SHP77 (cell line): Measurements from ENCODE around the gene FAM20B.

ENCODE experiments used
- DNase-seq, 2 experiments: peaks; one replicate each; lab custom pipeline; 2025; lab: John Stamatoyannopoulos, UW

Gene FAM20B

DNA sequence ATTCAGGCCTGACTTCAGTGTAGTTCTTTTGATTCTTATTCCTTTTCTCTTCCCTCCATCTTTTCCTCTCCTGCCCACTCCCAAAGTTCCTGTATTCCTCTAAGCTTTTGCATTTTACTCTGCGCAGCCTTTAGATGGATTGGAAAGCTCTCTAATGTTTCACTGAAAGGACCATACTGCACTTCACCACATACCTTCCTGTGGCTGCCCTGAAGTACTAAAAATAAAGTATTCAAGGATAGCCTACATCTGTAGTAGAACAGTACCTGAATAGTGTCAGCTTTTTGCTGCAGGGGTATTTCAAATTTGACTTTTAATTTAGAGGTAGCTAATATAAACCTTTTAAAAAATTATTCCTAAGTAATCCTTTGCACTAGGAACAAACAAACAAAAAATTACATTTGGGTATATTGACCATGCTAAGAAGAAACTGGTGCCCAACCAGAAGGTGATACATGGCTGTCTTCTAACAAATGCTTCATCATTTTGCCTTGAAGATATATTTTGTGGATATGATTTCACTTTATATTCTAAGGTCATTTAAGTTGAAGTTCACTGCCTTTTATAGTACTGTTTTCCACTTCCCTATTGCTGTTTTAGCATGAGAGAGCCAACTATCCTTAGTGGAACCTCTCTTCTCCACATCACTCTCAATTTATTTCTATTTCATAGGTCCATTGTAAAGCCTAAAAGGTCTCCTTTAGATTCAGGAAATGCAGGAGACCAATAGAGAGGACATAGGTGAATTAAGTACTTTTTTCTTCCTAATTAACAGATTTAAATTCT, 22.8 kb downstream of the FAM20B start:
- DNase-seq, result no peak

DNA sequence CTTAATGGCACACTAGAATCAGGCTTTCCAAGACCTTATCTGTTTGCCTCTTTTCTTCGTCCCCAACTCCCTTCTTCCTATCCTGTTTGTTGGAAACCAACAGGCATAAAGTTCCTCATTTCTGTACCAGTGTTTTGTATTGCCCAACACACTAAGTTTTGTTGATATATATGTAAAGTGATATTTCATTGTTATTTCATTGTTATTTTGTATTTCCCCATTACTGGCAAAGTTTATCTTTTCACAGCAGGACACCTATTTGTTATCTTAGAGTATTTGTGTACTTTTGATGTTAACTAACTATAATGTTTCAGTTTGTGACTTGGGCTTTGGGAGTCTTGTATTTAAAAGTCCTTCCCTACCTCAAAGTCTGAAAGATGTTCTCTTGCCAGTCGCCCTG, 27.1 kb downstream of the FAM20B start:
- DNase-seq, result no peak

DNA sequence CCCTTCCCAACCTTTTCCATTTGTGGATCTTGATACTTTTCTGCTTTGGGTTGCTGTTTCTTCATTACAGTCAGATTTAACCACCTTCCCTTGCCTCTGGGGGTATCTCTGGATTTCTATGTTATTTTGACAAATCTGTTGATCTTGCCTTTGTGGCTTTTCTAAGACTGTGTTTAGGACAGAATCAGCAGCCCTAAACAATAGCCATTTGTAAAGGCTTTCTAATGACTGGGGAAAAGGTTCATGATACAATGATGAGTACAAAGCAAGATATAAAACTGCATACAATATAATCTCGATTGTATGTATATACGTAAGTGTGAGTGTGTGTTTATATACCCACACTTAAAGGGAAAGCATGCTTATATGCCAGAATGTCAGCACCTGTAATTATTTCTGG, 27.8 kb downstream of the FAM20B start:
- no peak for DNase-seq

DNA sequence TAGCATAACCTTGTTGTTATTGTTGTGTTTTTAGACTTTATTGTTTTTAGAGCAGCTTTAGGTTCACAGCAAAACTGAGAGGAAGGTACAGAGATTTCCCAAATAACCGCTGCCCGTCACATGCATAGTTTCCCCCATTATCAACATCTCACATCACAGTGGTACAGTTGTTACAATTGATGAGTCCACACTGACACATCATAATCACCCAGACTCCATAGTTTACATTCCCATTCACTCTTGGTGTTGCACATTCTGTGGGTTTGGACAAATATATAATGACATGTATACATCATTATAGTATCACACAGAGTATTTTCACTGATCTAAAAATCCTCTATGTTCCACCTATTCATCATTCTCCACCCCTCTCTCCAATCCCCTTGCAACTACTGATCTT, 30.2 kb downstream of the FAM20B start:
- no peak for DNase-seq

DNA sequence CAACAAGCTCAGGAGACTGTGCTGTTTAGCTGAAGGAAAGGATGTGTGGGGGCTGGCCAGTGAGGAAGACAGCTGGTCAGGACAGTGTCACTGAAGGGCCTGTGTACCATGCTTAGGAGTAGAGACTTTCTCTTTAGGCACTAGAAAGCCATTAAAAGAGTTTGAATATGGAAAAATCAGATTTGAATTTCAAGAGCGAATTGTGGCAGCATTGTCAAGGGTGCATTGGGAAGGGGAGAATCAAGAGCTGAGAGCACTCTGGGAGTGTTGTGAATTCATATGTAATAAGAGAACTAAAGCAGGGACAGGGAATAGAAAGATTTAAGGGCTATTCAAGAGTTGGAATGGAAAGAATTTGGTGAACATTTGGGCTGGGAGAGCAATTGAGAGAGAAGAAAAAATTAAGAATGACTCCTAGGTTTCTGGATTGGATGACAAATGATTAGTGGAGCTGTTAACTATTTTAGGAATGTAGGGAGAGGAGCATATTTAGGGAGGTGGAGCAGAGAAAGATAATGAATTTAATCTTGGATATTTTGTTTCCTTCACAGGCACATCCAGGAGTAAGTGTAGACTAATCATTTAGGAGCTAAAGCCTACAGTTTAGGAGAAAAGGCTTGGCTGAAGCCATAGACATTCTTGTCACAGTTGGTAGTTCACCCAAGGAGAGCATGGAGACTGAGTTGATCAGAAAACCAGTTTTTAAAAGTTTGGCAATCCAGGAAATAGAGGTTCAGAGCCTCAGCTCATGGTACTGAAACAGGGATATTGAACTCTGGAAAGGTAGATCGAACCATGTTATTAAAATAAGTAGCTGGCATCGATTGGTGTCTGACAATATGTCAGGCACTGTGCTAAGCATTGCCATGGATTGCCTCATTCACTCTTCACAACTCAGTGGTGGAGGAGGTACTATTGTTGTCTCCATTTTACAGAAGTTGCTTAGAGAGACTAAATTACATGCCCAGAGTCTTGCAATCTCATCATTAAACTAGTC, 33.1 kb downstream of the FAM20B start:
- DNase-seq, result no peak

DNA sequence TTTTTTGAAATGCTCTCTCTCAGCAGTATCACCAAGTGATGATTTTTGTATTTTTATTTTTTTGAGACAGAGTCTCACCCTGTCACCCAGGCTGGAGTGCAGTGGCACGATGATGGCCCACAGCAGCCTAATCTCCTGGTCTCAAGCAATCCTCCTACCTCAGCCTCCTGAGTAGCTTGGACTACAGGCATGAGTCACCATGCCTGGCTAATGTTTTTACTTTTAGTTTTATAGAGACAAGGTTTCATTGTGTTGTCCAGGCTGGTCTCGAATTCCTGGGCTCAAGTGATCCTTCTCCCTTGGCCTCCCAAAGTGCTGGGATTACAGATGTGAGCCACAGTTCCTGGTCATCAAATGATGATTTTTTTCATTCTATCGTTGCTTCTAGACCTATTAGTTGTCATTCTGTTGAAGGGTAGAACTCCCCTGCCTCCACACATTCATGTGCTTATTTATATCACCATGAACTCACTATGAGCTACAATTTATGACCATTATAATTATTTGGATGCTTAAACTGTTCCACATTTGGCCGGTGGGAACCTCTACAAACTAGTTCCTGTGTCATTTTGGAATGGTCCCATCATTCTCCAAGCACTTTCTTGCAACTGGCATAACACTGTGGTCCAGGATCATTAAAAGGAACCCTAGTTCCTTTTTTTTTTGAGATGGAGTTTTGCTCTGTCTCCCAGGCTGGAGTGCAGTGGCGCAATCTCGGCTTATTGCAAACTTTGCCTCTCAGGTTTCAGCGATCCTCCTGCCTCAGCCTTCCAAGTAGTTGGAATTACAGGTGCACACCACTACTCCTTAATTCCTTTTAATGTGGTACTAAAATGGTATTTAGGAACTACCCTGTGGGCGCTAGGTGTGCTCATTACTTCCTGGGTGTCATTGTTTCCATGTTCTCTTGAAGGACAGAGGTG, 35.9 kb downstream of the FAM20B start:
- no peak for DNase-seq

DNA sequence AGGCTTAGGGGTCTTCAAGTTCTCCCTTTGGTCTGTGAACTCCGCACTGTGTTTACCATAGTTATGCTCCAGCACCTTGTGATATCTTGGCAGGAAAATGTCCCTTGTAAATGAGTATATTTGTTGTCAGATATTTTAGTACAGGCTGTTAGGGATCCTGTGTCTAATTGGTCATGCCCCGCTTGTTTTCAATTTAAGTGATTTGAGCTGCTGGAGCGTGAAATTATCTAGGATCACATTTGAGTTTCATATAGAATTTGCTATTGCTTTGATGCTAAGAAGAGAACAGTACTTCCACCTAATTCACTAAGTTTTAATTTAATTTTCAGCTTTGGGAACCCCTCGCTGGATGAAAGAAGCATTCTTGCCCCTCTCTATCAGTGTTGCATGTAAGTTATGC, 40.8 kb downstream of the FAM20B start:
- no peak for DNase-seq

DNA sequence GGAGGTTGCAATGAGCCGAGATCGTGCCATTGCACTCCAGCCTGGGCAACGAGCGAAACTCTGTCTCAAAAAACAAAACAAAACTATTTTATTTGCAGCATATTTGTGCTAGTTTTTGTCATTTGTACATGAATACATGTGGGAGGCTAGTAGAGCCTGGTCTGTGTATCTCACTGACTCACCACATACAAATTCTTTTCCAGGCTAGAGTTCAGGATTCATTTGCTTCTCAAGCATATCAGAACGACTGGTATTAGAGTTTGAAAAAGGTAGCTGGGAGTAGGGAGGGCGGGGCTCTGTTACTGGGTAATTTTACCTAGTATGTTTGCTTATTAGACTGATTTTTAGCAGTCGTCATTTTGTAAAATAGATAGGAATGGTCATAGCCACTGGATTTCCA, 51.7 kb downstream of the FAM20B start:
- DNase-seq, result no peak

DNA sequence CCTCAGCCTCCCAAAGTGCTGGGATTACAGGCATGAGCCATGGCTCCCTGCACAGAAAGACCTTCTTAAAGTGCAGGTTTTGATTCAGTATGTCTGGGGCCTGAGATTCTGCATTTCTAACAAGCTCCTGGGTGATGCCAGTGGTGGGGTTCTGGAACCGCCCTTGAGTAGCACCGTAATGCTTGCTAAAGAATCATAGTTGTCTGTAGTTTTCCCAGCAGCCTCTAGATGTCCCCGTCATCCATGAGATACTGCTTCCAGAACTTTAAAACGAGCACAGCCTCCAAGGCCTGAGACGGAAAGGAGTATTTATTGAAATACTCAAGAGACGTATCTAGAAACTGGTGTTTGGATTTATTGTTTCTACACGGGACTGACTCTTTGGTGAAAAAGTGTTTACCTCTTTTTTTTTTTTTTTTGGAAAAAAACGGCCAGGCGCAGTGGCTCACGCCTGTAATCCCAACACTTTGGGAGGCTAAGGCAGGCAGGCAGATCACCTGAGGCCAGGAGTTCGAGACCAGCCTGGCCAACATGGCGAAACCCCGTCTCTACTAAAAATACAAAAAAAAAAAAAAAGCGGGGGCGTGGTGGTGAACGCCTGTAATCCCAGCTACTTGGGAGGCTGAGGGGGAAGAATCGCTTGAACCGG, 53.5 kb downstream of the FAM20B start:
- peak; percentile 71 to 73 for DNase-seq

DNA sequence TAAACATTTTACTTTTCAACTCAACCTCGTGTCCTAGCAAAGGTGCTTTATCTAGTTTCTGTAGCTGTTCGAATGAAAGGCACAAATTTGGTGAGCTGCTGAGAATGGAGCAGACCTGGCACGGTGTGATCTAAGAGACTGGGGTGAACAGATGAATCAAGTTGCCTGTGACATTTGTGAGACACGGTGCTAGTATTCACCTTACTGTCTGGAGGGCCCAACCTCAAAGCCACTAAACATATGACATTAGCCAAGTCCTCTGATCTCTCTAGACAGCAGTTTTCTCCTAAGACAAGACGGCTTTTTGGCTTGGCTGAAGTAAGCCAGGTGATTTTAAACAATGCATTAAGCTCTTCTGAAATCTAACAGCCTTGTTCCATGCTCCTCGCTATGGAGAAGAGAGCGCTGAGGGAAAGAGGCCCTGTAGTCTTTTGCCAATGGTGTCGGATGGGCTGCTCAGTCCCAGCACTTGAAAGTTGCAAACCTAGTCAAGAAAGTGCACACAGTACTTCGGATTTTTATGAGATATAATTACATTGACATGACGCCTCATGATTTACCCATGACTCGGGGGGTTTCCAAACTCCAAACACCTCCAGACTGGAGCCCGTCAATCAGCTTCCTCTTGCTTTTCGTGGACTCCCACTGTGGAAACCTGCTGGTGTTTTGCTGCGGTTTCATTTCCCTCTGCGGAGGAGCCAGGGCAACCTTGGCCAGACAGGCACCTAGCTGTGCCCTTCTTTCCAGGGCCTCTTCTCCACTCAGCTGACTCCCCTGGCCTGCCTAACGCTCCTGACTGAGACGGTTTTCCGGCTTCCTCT, 55.4 kb downstream of the FAM20B start:
- DNase-seq, result no peak

DNA sequence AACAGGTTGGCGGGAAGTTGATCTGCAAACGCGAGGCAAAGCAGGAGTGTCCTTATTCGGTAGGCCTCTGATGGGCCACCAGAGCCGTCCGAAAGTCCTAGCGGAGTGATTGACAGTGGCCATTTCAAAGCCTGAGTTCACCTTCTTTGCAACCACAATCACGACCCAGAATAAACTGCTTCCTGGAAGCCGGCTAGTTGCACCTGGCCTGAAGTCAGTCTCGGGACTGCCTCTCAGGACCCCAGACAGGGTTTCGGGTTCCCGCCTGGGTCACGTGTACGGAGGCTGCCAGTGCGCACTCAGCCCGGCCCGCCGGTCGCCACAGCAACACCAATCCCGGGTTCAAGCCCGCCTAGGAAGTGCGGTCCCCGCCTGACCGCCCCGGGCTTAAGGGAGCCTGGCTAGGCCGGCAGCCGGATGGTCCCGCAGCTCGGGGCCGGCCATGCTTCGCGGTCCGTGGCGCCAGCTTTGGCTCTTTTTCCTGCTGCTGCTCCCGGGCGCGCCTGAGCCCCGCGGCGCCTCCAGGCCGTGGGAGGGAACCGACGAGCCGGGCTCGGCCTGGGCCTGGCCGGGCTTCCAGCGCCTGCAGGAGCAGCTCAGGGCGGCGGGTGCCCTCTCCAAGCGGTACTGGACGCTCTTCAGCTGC, 56.1 kb downstream of the FAM20B start, which contains the start of gene TOR3A:
TSS of gene TOR3A (plus strand) at position 384 of the 646 bp plus-strand sequence. CDS start at position 443, 59 bp downstream.
- DNase-seq, result peak; percentile 73 to 89

DNA sequence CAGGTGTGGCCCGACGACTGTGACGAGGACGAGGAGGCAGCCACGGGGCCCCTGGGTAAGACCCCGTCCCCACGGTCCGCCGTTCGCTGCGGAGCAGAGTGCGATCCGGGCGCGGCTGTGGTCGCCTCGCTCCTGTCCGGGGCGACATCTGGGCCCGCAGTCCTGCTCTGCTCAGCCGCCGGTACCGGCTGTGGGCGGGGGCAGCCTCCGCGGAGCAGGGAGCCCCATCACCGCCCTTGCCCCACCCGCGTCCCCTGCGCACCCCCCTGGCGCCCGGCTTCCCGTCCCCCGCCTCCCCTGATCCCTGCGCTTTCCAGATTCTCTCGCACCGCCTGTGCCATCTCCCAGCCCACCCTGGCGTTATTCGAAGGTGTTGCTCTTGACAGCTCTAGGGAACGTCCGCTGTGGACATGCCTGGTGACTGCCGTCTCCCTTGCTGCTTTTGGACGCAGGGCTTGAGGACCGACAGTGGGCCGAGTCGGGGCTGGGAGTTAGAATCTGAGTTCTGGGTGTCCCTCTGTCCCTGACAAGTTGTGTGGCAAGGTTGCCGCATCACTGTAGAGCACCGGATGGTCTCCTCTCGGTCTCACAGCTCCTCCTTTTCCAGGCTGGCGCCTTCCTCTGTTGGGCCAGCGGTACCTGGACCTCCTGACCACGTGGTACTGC, 56.8 kb downstream of the FAM20B start:
- DNase-seq, result peak in 1 of 2 experiments; percentile 15

DNA sequence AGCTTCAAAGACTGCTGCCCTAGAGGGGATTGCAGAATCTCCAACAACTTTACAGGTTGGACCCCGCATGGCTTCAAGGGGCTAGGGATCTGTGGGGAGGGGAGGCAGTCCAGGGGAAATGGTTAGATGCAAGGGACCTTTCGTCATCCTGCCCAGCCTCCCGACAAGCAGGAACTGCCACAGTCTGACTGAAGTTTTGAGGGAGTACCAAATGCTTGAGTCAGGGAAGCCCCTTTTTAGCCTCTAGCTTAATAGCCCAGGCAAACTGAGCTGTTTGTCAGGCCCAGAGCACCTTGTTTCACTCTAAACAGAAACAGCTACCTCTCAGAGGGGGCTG, 57.3 kb downstream of the FAM20B start:
- no peak for DNase-seq

DNA sequence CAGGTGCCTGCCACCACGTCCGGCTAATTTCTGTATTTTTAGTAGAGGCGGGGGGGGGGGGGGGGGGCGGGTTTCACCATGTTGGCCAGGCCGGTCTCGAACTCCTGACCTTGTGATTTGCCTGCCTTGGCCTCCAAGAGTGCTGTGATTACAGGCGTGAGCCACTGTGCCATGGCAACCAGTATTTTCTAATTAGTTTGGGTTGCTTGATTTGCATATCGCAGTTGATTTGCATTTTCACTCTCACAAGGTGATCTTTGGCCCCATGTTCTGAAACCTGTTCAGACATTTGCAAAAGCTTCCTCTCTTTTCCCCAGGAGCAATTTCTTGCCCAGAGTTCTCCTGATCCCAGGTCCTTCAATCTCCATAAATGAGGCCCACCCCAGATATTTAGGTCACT, 57.8 kb downstream of the FAM20B start:
- no peak for DNase-seq

DNA sequence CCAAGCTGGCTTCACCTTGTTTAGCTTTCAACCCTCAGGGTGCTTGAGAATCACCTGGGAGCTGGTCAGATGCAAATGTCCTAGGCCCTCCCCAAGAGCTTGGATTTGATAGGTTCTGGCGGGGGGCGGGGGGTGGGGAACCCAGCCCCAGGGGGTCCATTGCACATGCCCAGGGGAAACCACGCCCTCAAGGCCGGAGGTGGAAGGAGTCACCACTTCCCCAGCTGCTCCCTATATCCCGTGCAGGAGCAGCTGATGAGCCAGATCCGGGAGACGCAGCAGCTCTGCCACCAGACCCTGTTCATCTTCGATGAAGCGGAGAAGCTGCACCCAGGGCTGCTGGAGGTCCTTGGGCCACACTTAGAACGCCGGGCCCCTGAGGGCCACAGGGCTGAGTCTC, 62.0 kb downstream of the FAM20B start:
- no peak for DNase-seq

DNA sequence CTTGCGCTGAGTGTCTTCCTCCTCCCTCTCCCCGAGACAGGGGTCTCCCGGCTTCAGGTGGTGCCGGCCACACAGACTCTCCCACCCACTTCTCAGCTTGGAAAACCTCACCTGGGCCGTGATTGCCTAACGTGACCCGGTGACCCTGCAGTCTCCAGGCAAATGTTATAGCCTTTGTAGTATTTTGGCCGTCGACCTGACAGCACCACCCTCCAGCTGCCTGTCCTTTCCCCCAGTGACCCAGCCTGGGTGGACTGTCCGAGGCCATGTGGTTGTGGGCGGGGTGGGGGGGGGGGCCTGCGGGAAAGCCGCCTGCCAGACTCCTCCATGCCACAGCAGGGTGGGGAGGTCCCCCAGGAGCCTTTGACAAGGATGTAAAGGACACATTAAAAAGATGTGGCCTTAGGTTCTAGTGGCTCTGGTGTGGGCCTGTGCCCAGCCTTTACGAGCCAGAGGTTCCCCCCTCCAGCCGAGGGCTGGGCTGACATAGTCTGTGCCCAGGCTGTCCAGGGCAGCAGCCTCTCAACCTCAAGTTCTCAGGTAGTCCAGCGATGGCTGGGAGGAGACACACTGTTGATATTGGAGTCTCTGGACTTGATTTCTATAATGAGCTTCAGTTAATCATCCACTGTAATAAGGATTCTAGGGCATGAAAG, 64.3 kb downstream of the FAM20B start:
- no peak for DNase-seq

DNA sequence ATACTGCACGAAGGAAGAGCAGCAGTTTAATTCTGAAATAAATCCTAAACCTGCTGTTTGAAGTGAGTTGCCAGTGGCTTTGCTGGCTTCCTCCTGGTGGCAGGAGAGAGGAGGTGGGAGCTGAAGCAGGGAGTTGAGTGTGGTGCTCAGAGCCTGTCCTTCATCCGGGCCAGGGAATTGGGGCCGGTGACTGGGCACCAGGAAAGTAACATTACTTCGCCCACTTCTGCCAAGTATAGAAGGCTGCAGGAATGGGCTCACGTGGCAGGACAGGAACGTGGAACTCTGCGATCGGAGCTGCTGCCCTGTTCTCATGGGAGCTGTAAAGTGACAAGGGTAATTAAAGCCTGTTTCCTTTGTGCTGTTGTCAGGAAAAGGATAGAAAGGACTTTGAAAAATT, 64.8 kb downstream of the FAM20B start:
- DNase-seq, result no peak

DNA sequence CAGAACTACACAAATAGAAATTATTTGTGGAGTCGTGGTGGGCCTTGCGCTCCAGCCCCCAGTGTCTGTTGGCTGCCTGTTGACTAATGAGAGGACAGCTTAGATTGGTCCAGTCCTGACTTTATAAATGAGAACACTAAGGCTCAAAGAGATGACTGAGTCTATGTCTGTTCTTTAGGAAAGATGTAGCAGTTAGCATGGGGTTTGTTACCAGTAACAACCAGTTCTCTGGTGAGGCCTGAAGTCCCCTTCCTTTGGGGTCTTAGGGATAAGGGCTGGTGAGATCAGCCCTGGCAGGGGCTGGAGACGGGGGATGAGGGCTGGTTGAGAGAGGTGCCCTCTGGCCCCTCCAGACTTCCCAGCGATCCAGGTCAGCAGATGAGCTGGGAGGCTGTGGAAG, 65.2 kb downstream of the FAM20B start:
- no peak for DNase-seq

DNA sequence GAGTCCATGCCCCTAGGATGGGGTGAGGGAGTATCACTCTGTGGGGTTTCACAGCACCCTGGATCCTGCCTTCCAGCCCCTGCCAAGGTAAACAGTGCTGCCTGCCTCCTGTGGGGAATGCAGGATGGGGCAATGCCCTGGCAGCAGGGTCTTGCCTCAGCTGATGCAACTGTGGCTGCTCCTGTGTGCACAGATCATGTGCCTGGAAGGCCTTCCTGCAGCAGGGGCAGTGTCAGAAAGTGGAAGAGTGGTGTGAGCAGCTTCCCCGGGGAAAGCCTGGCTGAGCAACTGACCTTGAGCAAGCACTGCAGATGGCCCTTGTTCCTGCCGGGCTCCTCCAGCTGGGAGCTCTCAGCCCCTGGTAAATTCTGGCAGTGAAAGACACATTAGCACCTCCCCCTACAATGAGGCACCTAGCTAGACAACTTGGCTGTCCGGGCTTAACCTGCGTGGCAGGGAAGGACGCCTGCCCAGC, 66.0 kb downstream of the FAM20B start:
- peak in 1 of 2 experiments; percentile 32 for DNase-seq
